Spleen (tissue), 13 donors: ENCODE data around the gene TXNDC11. TPM values are rescaled to one million over a fixed set of nuclear protein-coding genes. Genes with fewer than 3 reads are reported as not detected.
"Not testable (repeated sequence)": the region's sequence is repeated elsewhere in the genome, so short reads cannot be mapped to it uniquely, and the experiment has no call there.

Source experiments
- DNase-seq: peaks from one replicate; pipeline ENCODE4 v3.0.0-alpha.2; 2020
- H3K27ac ChIP-seq, 8 donors: fragments of 200-600 bp; sonication (generic) in 7 of 8; 1 replicate in 4 of 8; 2 replicates in 4 of 8; pipeline versions ENCODE4 v1.5.0 to v1.8.0; 2016 to 2021; ENCODE audit warnings: inconsistent platforms in 4 of 8, mild to moderate bottlenecking in 4 of 8, moderate library complexity in 1 of 8
- H3K27me3 ChIP-seq, 7 donors: fragments of 200-600 bp; sonication (generic) in 6 of 7; replicated peaks in 1 of 7; 1 replicate in 4 of 7; 2 replicates in 3 of 7; pipeline versions ENCODE4 v1.5.0 to v1.8.0; 2016 to 2021; ENCODE audit warnings: inconsistent platforms in 3 of 7, mild to moderate bottlenecking in 1 of 7
- H3K36me3 ChIP-seq, 6 donors: fragments of 200-600 bp; sonication (generic) in 5 of 6; 1 replicate in 4 of 6; 2 replicates in 2 of 6; pipeline versions ENCODE4 v1.5.0 to v1.8.0; 2016 to 2021; ENCODE audit warnings: inconsistent platforms in 2 of 6
- H3K4me1 ChIP-seq, 6 donors: fragments of 200-600 bp; sonication (generic) in 5 of 6; 1 replicate in 3 of 6; 2 replicates in 3 of 6; pipeline versions ENCODE4 v1.5.0 to v1.8.0; 2016 to 2021; ENCODE audit warnings: inconsistent platforms in 3 of 6
- H3K4me3 ChIP-seq, 8 donors: fragments of 200-600 bp; sonication (generic) in 7 of 8; 1 replicate in 4 of 8; 2 replicates in 4 of 8; pipeline versions ENCODE4 v1.5.0 to v1.8.0; 2016 to 2021; ENCODE audit warnings: inconsistent platforms in 4 of 8, mild to moderate bottlenecking in 4 of 8, moderate library complexity in 2 of 8
- H3K9me3 ChIP-seq, 8 donors: fragments of 200-600 bp; sonication (generic) in 7 of 8; 1 replicate in 4 of 8; 2 replicates in 4 of 8; pipeline versions ENCODE4 v1.5.0 to v1.8.0; 2016 to 2021; ENCODE audit warnings: inconsistent platforms in 4 of 8
- POLR2A ChIP-seq, 3 donors: fragments of 450-650 bp; IDR thresholded peaks; one replicate each; pipeline ENCODE4 v1.5.1; 2017; ENCODE audit warnings: antibody characterized with exemption in 3 of 3, mild to moderate bottlenecking in 1 of 3
- POLR2AphosphoS5 ChIP-seq, 3 donors: sonication (generic); formaldehyde crosslinking; IDR thresholded peaks; one replicate each; pipeline ENCODE4 v1.5.1; 2017; ENCODE audit warnings: antibody characterized with exemption in 3 of 3
- WGBS, 5 donors: extraction: QIAGEN DNeasy Blood & Tissue Kit in 3 of 5; methylation state at CpG; one replicate each; pipeline versions ENCODE4 v1.1.5 to v1.1.7; 2013 to 2018; 5-methylcytosine and 5-hydroxymethylcytosine counted together
- intact Hi-C: fragments of 100-400 bp; cut with DNase I; formaldehyde crosslinking; loops from one replicate; pipeline ENCODE4 v1.15.0; 2023; ENCODE audit warnings: low total_unique reads
- long read RNA-seq, 2 donors: transcript quantifications; one replicate each; lab custom pipeline, GENCODE V29; 2026
- polyA plus RNA-seq, 3 donors: library from polyadenylated mRNA; stranded (reverse); fragments of 200-250 nt; gene quantifications; one replicate each; pipeline ENCODE4 v1.2.1, GENCODE V29; 2013
- total RNA-seq, 7 donors: library from RNA; depleted of rRNA in 3 of 7; stranded (reverse); fragments of >200 nt in 3 of 7; fragmentation: NEBNext Ultra II Directional in 4 of 7; extraction: Animal tissue kit (Norgen Biotek cat#: 25700) in 4 of 7; gene quantifications; one replicate each; pipeline versions ENCODE4 v1.1.0 to v1.2.1, GENCODE V29; 2016 to 2021
- TF ChIP-seq, protein P1 (sequence below), 11 experiments: fragments of 200-600 bp in 7 of 11; fragments of 450-650 bp in 4 of 11; sonication (generic) in 4 of 11; IDR thresholded peaks in 8 of 11; conservative IDR thresholded peaks in 3 of 11; 1 replicate in 7 of 11; 2 replicates in 4 of 11; pipeline versions ENCODE4 v1.4.0 to v1.8.0; 2016 to 2021; ENCODE audit warnings: antibody characterized with exemption in 11 of 11, inconsistent platforms in 4 of 11, mild to moderate bottlenecking in 1 of 11
- donor health status: healthy with polysubstance abuse.
- donor health status: DM: no; HTN: no; CAD: no; lungs with moderate emphysema.
- donor health status: DM: no; HTN: no; CAD: no.
- donor health status: Bipolar disorder and iron deficiency.
- donor health status: healthy.
- donor health status: DM: no; HTN: no; CAD: no.
- donor health status: DM: yes; HTN: yes; CAD: no.

TXNDC11 gene
- total RNA-seq, result 100 to 1,000 TPM in 1 of 7 donors, 10 to 100 TPM in 6; 42.7 to 104 (median 64.0) TPM
- 10 to 100 TPM; 28.3 to 43.4 (median 36.6) TPM for polyA plus RNA-seq
- long read RNA-seq, donor 1, partial matches to known transcripts, result 0 of 2 reads
- long read RNA-seq, donor 1, other reads (novel, unspliced or antisense), result 0 of 2 reads
- long read RNA-seq, donor 2, transcript TXNDC11-201 (12 exons, 3,140 nt), result major isoform, 5 of 5 reads
- long read RNA-seq, donor 2, partial matches to known transcripts, result 0 of 5 reads
- long read RNA-seq, donor 2, other reads (novel, unspliced or antisense), result 0 of 5 reads

- Histone ChIP-seq H3K9me3 (no peaks in the 10 kb centered on the region), H3K4me3 (peak within 1 kb of the TSS; percentile 62 to 90 (median 87)), H3K4me1 (peaks cover 21 to 58% (median 51%) of the 10 kb centered on the region in 6 donors), H3K27ac (peak within 1 kb of the TSS; percentile 96 to 99 (median 98)), H3K36me3 (peaks cover 0 to 15% (median 0%) of the 10 kb centered on the region in 6 donors), H3K27me3 (no peaks in the 10 kb centered on the region)
- WGBS, 5 donors, result 0% methylated on average over 20 to 96 of the region's 96 CpGs
- intact Hi-C loops, result loop anchor here (10.0 kb wide), 1 partner anchor 52 kb away; the partner anchor contains the start of gene ZC3H7A
- peak; percentile 100 for DNase-seq
- TF ChIP-seq POLR2AphosphoS5 (IDR thresholded peaks at IDR 0.05) (peak; percentile 95 to 98 (median 95)), POLR2A (IDR thresholded peaks at IDR 0.05) (peak; percentile 63 to 95 (median 63))
- TF ChIP-seq, protein P1, sequence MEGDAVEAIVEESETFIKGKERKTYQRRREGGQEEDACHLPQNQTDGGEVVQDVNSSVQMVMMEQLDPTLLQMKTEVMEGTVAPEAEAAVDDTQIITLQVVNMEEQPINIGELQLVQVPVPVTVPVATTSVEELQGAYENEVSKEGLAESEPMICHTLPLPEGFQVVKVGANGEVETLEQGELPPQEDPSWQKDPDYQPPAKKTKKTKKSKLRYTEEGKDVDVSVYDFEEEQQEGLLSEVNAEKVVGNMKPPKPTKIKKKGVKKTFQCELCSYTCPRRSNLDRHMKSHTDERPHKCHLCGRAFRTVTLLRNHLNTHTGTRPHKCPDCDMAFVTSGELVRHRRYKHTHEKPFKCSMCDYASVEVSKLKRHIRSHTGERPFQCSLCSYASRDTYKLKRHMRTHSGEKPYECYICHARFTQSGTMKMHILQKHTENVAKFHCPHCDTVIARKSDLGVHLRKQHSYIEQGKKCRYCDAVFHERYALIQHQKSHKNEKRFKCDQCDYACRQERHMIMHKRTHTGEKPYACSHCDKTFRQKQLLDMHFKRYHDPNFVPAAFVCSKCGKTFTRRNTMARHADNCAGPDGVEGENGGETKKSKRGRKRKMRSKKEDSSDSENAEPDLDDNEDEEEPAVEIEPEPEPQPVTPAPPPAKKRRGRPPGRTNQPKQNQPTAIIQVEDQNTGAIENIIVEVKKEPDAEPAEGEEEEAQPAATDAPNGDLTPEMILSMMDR (IDR thresholded peaks at IDR 0.05 in 8 of 11, conservative IDR thresholded peaks at IDR 0.05 in 3 of 11), result peak in 1 of 11 experiments; percentile 11
These were observed at the start of gene TXNDC11 for GRCh38 chr16:11742536-11743307. TXNDC11 (minus strand) TSS chr16:11742857; CDS start chr16:11742730, 127 bp downstream.

GRCh38 chr16:11791144-11791828 is 48.6 kb upstream of the TXNDC11 start:
- Histone ChIP-seq H3K27me3 (no peaks in the 10 kb centered on the region), H3K4me1 (peaks cover 33 to 100% (median 88%) of the 10 kb centered on the region in 6 donors), H3K36me3 (peaks cover 0 to 33% (median 0%) of the 10 kb centered on the region in 6 donors), H3K9me3 (no peaks in the 10 kb centered on the region), H3K27ac (peak overlapping the region in 5 of 8 donors; percentile 48 to 99 (median 99)), H3K4me3 (no peak overlapping the region)
- intact Hi-C loops, result loop anchor here (10.0 kb wide), 1 partner anchor 46 kb away; the partner anchor contains the start of gene TXNDC11
- 72 to 81% (median 78%) methylated on average over 8 of the region's 8 CpGs for WGBS, 5 donors
- TF ChIP-seq POLR2A (IDR thresholded peaks at IDR 0.05) (no peak), POLR2AphosphoS5 (IDR thresholded peaks at IDR 0.05) (no peak)
- TF ChIP-seq, protein P1 (IDR thresholded peaks at IDR 0.05 in 8 of 11, conservative IDR thresholded peaks at IDR 0.05 in 3 of 11), result no peak
- DNase-seq, result no peak

GRCh38 chr16:11788914-11789313 is 46.3 kb upstream of the TXNDC11 start:
- peaks cover 35 to 100% (median 91%) of the 10 kb centered on the region in 6 donors for H3K4me1 ChIP-seq
- intact Hi-C loops, result no loop called here
- DNase-seq, result no peak

GRCh38 chr16:11784980-11785599 is 42.4 kb upstream of the TXNDC11 start:
- WGBS, 5 donors, result 73 to 85% (median 79%) methylated on average over 13 of the region's 13 CpGs
- DNase-seq, result not testable (repeated sequence)

More at GRCh38 chr16:11788914-11789313, 46.3 kb upstream of the TXNDC11 start:
- WGBS, 5 donors, result 48 to 76% (median 61%) methylated on average over 3 of the region's 3 CpGs
- TF ChIP-seq POLR2AphosphoS5 (IDR thresholded peaks at IDR 0.05), result peak in 1 of 3 donors; percentile 27
- no peak for TF ChIP-seq POLR2A (IDR thresholded peaks at IDR 0.05)
- H3K27ac ChIP-seq, result peak overlapping the region in 6 of 8 donors; percentile 9 to 99 (median 90)
- no peak overlapping the region for H3K4me3 ChIP-seq
- no peaks in the 10 kb centered on the region for H3K9me3 ChIP-seq
- H3K27me3 ChIP-seq, result no peaks in the 10 kb centered on the region
- H3K36me3 ChIP-seq, result peaks cover 0 to 23% (median 0%) of the 10 kb centered on the region in 6 donors

GRCh38 chr16:11784381-11784780 is 41.7 kb upstream of the TXNDC11 start:
- H3K27me3 ChIP-seq, H3K4me3 ChIP-seq, H3K9me3 ChIP-seq, DNase-seq, intact Hi-C loops: not testable (repeated sequence)
- H3K36me3 ChIP-seq, result peaks cover 0 to 21% (median 6%) of the 10 kb centered on the region in 6 donors
- 80 to 92% (median 89%) methylated on average over 6 of the region's 6 CpGs for WGBS, 5 donors
- H3K4me1 ChIP-seq, result peaks cover 44 to 97% (median 86%) of the 10 kb centered on the region in 6 donors
- peak overlapping the region; percentile 55 to 99 (median 88) for H3K27ac ChIP-seq

More at GRCh38 chr16:11784980-11785599, 42.4 kb upstream of the TXNDC11 start:
- H3K4me3 ChIP-seq, H3K27me3 ChIP-seq, intact Hi-C loops, H3K9me3 ChIP-seq: not testable (repeated sequence)
- Histone ChIP-seq H3K36me3 (peaks cover 0 to 20% (median 0%) of the 10 kb centered on the region in 6 donors), H3K27ac (peak overlapping the region in 7 of 8 donors; percentile 85 to 99 (median 89)), H3K4me1 (peaks cover 44 to 100% (median 90%) of the 10 kb centered on the region in 6 donors)
